IPS-NIHi7 (cell line): ENCODE measurements around the gene ST3GAL5.
"Not testable (repeated sequence)": the region's sequence is repeated elsewhere in the genome, so short reads cannot be mapped to it uniquely, and the experiment has no call there.

ENCODE experiments used
- DNase-seq: peaks from one replicate; pipeline ENCODE4 v3.0.0; 2012; ENCODE audit warnings: mixed read lengths; ENCODE audit errors: extremely low spot score

The ST3GAL5 gene

GRCh38 chr2:85888684-85889626 is at the start of gene ST3GAL5:
TSS of gene ST3GAL5 (minus strand) at chr2:85888990. CDS start at chr2:85888905, 85 bp downstream.
- peak; percentile 96 for DNase-seq

DNA sequence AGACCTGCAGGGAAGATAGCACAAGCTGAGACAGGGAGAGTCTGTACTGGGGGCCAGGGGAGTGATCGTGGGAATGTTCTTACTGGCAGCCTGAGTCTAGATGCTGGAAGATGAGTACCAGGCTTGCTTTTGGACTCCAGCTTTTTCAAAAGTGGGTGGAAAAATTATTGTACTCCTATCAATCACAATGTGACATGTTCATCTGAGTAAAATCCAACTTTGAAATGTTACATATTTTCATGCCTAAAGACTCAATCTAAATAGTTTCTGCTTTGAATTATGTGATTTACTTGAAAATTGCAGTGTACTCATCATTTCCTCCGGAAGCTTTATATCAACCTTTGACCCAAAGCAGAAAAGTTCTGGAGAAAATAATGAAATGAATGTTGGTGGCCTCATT is 49.7 kb upstream of the ST3GAL5 start:
- DNase-seq, result no peak

GRCh38 chr2:85937069-85937439 is 48.3 kb upstream of the ST3GAL5 start:
- DNase-seq, result no peak

DNA sequence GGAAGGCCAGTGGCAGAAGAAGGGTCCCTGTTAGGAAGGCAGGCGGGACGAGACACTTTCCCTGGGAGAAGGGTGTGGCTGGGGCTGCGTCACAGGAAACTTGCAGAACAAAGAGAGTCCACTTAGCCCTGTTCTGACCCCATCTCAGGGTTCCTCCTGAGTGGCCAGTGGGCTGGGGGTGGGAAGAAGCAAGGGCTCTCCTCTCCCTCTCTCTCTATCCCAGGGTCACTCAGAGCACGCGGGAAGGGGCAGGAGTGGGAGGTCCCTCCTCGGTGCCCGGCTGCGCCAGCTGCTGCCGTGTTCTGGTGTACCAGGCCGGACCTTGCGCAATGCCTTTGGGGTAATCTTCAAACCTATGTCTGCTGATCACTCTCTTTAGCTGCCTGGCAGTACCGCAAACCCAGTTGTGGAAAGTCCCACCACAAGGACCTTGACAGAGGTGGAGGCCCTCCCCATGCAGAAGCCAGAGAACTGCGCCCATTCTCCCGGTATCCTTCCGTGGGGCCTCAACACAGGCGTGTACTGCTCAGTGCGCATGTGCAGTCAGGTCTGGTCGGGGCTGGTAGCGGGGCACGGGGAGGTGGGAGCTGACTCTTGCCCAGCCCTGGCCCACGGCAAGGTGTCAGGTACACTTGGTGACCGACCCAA is 47.8 kb upstream of the ST3GAL5 start:
- DNase-seq, result no peak

DNA sequence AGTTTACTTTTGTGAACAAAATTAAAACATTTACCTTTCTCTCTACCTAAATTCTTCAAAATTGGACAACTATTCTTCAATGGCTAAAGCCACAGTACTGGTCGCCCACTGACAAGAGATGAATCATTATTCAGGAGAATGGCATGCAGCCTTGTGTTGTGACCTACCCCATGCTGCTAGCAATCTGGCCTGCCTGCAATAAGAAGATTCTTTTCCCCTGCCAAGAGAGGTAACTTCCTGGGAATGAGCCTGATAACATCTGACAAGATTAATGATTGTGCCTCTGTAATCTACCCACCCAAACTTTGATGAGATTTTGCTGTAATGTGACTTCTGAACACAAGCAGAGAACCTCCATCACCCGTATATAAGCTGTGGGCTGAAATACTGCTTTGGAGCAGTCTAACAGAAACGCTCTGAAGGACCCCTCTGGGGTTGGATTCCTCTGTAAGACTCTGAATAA is 47.0 kb upstream of the ST3GAL5 start:
- DNase-seq, result peak; percentile 78

- no peak for DNase-seq
Measured at GRCh38 chr2:85935170-85935745, 46.5 kb upstream of the ST3GAL5 start.

- no peak for DNase-seq
Measured at GRCh38 chr2:85933753-85934594, 45.2 kb upstream of the ST3GAL5 start.

- DNase-seq, result not testable (repeated sequence)
Measured at GRCh38 chr2:85931151-85931550, 42.4 kb upstream of the ST3GAL5 start.

DNA sequence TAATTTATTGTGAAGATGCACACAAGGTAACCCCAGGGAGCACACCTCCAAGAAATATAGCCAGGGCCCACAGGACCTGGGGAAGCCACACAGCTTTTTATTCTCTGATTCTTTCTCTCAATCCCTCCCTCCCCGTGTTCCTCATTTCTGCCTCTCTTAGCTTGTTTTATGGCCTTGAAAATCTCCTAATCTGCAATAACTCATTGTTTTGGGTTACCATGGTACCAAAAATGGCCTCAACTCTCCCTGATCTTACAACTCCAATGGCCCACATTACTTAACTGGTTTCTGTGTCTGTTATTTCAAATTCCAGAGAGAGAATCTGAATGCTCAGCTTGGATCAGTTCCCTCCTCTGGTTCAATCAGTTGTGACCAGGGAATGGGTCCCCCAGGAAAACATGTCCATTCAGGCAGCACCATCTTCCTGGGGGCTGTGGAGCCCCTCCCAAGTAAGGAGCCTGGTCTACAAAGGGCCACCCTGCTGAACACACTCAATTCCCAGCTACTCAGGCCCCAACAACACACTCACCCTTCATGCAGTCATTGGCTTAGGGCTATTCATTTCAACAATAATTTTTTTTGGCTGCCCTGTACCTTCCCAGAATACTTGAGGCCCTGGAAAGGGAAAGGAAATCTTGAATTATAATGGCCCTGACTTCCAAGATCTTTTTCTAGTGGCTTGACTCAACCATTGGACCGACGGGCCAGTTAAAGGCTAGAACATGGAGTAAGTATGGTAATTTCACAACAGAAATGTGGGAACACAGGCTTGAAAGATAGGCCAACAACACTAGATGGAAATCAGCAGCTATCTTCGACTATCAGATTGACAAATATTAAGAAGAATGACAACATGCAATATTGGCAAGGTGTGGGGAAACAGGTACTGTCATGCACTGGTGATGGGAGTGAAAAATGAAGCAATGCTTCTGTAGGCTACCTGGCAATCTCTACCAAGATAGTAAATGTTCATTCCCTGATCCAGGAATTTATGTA is 41.6 kb upstream of the ST3GAL5 start:
- no peak for DNase-seq

GRCh38 chr2:85929096-85930050 is 40.6 kb upstream of the ST3GAL5 start:
- DNase-seq, result no peak

DNA sequence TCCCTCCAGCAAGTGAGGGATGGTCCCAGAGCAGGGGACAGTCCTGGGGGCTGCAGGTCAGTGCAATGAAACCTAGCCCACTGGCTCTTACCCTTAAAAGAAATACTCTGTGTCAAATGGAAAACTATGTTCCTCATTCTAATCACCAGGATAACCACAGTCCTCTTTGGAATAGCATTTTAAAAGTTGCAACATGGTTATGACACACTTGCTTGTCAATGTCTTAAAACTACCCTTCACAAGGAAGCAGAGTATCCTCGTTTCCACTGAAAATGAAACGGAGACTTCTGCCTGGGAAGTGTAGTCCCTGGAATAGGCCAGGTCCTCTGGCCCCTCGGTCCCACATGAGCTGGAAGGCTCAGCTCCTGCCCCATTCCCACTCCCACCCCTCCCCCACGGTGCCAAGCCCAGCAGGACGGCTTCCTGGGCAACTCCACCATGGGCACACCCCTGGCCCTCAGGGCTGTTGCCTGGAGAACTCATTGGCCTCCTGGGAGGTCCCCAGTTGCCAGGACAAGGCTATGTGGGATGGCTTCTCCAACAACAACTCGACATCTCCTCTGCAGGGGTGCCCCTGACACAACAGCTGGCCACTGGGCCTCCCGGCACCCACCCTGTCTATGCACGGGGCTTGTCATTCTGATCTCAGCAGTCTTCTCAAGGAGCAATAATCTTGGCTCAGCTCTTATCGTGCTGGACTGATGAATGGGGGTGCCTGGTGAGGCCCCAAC is 38.3 kb upstream of the ST3GAL5 start:
- no peak for DNase-seq

GRCh38 chr2:85926526-85926925 is 37.7 kb upstream of the ST3GAL5 start:
- DNase-seq, result no peak

DNA sequence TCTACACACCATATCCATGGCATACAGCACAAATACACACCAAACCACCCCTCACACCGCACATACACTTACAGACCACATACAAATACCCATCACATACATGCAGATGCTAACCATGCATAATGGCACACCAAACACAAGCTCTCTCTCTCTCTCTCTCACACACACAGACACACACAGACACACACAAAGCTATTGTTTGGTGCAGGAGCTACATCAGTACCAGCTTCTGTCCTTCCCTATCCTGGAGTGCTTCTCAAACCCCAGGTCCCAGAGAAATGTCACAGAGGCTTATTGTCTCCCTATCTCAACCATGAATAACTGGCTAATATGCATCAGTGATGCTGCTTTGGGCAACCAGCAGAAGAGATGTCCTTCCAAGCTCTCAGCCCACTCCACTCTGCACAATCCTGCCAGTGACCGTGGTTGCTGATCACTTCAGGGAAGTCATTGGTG is 36.5 kb upstream of the ST3GAL5 start:
- DNase-seq, result no peak

DNA sequence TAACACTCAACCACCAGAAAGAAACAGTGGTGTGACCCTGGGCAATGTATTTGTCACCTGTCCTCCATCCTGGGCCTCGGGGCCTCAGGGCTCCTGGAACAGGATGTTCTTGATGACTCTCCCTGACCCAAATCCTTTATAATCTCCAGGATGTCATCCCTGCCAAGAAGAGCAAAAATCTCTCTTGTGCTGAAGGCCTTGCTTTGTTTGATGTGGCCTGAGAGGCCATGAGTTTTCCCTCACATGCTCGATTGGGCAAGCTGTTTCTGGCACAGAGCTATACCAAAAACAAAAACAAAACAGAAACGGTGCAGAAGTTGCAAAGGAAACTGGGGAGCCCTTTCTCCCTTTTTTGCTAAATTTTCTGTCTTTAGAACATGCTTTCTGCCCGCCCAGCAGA is 35.7 kb upstream of the ST3GAL5 start:
- no peak for DNase-seq

GRCh38 chr2:85922199-85922598 is 33.4 kb upstream of the ST3GAL5 start:
- no peak for DNase-seq

DNA sequence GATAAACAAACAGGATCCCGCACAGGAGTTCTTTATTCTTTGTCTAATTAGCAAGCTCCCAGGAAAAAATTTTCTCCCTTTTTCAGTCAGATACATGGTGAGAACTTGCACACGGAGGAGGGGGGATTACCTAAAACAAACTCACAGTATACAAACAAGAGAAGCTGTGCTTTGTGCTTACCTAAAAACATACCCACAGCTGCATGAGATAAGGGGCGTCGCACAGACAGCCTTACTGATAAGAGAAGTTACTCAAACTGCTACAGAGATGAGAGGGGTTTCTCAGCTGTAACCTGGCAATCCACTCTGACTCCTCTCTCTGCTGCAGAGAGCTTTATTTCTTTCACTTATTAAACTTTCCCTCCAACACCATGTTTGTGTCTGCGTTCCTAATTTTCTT is 32.9 kb upstream of the ST3GAL5 start:
- no peak for DNase-seq

- peak; percentile 38 for DNase-seq
Measured at GRCh38 chr2:85920810-85921545, 32.2 kb upstream of the ST3GAL5 start.
